Body of pancreas (tissue), 4 donors: ENCODE results near the gene DOK6.

Experiments used
- CTCF ChIP-seq, 7 experiments: fragments of 450-650 bp in 4 of 7; fragments of 200-600 bp in 3 of 7; sonication (generic) in 3 of 7; IDR thresholded peaks; one replicate each; pipeline ENCODE4 v1.5.1; 2016 to 2019; ENCODE audit warnings: antibody characterized with exemption in 7 of 7
- POLR2A ChIP-seq, 3 donors: fragments of 450-650 bp; IDR thresholded peaks; one replicate each; pipeline ENCODE4 v1.6.1; 2016; ENCODE audit warnings: antibody characterized with exemption in 3 of 3, mild to moderate bottlenecking in 2 of 3

- TF ChIP-seq CTCF (IDR thresholded peaks at IDR 0.05) (no peak), POLR2A (IDR thresholded peaks at IDR 0.05) (no peak)
These were observed 274.3 kb downstream of the DOK6 start for GRCh38 chr18:69674966-69675365.
